Measurements from ENCODE around the gene ASXL2. TPM values are rescaled to one million over a fixed set of nuclear protein-coding genes. Genes with fewer than 3 reads are reported as not detected.

Gene ASXL2
- total RNA-seq, 1 experiment from 2014 or later = 37.8 TPM

DNA sequence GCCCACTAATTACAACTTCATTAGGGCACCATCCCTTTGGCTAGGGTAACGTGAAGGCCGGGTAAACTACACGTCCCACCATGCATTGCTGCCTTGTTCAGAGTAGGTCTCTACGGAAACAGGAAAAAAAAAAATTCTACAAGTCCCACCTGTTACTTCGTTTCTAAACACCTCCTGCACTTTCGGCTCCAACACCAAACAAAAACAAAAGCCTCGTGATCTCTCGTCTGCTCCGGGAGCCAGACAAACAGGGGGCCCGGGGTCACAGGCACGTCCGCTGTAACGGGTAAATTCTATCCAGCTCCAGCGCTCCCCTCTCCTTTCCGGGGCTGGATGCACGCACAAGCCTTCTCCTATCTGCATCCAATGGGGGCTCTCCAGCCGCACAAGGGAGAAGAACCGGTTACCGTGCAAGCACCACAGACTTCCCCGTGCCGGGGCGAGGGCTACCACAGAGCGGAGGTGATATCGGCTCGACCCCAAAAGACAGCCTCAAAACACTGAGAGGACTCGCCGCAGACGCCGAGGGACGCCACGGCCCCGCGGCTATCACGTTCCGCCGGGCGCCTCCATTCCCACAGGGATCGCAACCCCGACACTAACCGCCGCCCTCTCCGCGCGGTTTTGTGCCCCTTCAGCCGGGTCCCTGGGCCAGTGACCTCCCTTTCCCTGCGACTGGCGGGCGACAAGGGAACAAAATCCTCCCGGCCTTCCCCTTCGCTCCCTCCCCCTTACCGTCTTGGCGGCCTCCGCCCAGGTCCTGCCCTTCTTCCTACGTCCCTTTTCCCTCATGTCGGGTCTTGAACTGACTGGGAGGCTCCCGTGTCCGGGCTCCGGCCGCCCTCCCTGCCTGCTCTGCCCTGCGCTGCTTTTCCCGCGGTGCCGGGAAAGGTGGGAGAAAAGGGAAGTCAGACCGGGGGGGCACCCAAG, 591 bp downstream of the ASXL2 start (continued):
- TF ChIP-seq, protein P1, sequence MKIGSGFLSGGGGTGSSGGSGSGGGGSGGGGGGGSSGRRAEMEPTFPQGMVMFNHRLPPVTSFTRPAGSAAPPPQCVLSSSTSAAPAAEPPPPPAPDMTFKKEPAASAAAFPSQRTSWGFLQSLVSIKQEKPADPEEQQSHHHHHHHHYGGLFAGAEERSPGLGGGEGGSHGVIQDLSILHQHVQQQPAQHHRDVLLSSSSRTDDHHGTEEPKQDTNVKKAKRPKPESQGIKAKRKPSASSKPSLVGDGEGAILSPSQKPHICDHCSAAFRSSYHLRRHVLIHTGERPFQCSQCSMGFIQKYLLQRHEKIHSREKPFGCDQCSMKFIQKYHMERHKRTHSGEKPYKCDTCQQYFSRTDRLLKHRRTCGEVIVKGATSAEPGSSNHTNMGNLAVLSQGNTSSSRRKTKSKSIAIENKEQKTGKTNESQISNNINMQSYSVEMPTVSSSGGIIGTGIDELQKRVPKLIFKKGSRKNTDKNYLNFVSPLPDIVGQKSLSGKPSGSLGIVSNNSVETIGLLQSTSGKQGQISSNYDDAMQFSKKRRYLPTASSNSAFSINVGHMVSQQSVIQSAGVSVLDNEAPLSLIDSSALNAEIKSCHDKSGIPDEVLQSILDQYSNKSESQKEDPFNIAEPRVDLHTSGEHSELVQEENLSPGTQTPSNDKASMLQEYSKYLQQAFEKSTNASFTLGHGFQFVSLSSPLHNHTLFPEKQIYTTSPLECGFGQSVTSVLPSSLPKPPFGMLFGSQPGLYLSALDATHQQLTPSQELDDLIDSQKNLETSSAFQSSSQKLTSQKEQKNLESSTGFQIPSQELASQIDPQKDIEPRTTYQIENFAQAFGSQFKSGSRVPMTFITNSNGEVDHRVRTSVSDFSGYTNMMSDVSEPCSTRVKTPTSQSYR (CRISPR knock-in tag; IDR thresholded peaks at IDR 0.05) = no peak
- TF ChIP-seq SMAD3 (CRISPR knock-in tag; IDR thresholded peaks at IDR 0.05; ENCODE audit: borderline replicate concordance) = no peak
- TF ChIP-seq ZNF671 (CRISPR knock-in tag; IDR thresholded peaks at IDR 0.05) = no peak
- TF ChIP-seq, protein P2, sequence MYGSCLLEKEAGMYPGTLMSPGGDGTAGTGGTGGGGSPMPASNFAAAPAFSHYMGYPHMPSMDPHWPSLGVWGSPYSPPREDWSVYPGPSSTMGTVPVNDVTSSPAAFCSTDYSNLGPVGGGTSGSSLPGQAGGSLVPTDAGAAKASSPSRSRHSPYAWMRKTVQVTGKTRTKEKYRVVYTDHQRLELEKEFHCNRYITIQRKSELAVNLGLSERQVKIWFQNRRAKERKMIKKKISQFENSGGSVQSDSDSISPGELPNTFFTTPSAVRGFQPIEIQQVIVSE (CRISPR knock-in tag; IDR thresholded peaks at IDR 0.05; ENCODE audit: borderline replicate concordance) = no peak
- TF ChIP-seq, protein P3, sequence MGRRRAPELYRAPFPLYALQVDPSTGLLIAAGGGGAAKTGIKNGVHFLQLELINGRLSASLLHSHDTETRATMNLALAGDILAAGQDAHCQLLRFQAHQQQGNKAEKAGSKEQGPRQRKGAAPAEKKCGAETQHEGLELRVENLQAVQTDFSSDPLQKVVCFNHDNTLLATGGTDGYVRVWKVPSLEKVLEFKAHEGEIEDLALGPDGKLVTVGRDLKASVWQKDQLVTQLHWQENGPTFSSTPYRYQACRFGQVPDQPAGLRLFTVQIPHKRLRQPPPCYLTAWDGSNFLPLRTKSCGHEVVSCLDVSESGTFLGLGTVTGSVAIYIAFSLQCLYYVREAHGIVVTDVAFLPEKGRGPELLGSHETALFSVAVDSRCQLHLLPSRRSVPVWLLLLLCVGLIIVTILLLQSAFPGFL (CRISPR knock-in tag; IDR thresholded peaks at IDR 0.05; ENCODE audit: borderline replicate concordance) = no peak
- TF ChIP-seq NR1H2 (CRISPR knock-in tag; IDR thresholded peaks at IDR 0.05) = no peak
- TF ChIP-seq, protein P4, sequence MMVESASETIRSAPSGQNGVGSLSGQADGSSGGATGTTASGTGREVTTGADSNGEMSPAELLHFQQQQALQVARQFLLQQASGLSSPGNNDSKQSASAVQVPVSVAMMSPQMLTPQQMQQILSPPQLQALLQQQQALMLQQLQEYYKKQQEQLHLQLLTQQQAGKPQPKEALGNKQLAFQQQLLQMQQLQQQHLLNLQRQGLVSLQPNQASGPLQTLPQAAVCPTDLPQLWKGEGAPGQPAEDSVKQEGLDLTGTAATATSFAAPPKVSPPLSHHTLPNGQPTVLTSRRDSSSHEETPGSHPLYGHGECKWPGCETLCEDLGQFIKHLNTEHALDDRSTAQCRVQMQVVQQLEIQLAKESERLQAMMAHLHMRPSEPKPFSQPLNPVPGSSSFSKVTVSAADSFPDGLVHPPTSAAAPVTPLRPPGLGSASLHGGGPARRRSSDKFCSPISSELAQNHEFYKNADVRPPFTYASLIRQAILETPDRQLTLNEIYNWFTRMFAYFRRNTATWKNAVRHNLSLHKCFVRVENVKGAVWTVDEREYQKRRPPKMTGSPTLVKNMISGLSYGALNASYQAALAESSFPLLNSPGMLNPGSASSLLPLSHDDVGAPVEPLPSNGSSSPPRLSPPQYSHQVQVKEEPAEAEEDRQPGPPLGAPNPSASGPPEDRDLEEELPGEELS (CRISPR knock-in tag; IDR thresholded peaks at IDR 0.05) = no peak
- TF ChIP-seq, protein P5, sequence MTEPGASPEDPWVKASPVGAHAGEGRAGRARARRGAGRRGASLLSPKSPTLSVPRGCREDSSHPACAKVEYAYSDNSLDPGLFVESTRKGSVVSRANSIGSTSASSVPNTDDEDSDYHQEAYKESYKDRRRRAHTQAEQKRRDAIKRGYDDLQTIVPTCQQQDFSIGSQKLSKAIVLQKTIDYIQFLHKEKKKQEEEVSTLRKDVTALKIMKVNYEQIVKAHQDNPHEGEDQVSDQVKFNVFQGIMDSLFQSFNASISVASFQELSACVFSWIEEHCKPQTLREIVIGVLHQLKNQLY (CRISPR knock-in tag; IDR thresholded peaks at IDR 0.05) = no peak
- TF ChIP-seq, protein P6, sequence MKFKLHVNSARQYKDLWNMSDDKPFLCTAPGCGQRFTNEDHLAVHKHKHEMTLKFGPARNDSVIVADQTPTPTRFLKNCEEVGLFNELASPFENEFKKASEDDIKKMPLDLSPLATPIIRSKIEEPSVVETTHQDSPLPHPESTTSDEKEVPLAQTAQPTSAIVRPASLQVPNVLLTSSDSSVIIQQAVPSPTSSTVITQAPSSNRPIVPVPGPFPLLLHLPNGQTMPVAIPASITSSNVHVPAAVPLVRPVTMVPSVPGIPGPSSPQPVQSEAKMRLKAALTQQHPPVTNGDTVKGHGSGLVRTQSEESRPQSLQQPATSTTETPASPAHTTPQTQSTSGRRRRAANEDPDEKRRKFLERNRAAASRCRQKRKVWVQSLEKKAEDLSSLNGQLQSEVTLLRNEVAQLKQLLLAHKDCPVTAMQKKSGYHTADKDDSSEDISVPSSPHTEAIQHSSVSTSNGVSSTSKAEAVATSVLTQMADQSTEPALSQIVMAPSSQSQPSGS (CRISPR knock-in tag; IDR thresholded peaks at IDR 0.05; ENCODE audit: borderline replicate concordance, low read depth) = no peak
- TF ChIP-seq NR3C1 (CRISPR knock-in tag; conservative IDR thresholded peaks at IDR 0.05; ENCODE audit: low read depth) = no peak
- no peak for TF ChIP-seq CREB1 (CRISPR knock-in tag; IDR thresholded peaks at IDR 0.05)
- TF ChIP-seq, protein P7, sequence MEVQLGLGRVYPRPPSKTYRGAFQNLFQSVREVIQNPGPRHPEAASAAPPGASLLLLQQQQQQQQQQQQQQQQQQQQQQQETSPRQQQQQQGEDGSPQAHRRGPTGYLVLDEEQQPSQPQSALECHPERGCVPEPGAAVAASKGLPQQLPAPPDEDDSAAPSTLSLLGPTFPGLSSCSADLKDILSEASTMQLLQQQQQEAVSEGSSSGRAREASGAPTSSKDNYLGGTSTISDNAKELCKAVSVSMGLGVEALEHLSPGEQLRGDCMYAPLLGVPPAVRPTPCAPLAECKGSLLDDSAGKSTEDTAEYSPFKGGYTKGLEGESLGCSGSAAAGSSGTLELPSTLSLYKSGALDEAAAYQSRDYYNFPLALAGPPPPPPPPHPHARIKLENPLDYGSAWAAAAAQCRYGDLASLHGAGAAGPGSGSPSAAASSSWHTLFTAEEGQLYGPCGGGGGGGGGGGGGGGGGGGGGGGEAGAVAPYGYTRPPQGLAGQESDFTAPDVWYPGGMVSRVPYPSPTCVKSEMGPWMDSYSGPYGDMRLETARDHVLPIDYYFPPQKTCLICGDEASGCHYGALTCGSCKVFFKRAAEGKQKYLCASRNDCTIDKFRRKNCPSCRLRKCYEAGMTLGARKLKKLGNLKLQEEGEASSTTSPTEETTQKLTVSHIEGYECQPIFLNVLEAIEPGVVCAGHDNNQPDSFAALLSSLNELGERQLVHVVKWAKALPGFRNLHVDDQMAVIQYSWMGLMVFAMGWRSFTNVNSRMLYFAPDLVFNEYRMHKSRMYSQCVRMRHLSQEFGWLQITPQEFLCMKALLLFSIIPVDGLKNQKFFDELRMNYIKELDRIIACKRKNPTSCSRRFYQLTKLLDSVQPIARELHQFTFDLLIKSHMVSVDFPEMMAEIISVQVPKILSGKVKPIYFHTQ (CRISPR knock-in tag; IDR thresholded peaks at IDR 0.05) = no peak

All from WTC11 (cell line).